Thyroid gland (tissue), 4 donors: ENCODE measurements around the gene DDX3Y. TPM values are rescaled to one million over a fixed set of nuclear protein-coding genes. Genes with fewer than 3 reads are reported as not detected.
A peak's percentile ranks its signal among the peaks of the same experiment; 100 is the strongest.

Source experiments
- DNase-seq, 2 donors: peaks; one replicate each; pipeline ENCODE4 v3.0.0-alpha.2; 2019
- H3K27ac ChIP-seq, 3 donors: fragments of 200-600 bp; sonication (generic); 1 replicate in 2 of 3; 2 replicates in 1 of 3; pipeline ENCODE4 v1.5.1; 2016 to 2019; ENCODE audit warnings: mild to moderate bottlenecking in 1 of 3, moderate library complexity in 1 of 3
- H3K27me3 ChIP-seq: fragments of 200-600 bp; sonication (generic); one replicate; pipeline ENCODE4 v1.5.1; 2019
- H3K36me3 ChIP-seq, 2 donors: fragments of 200-600 bp; sonication (generic); one replicate each; pipeline ENCODE4 v1.5.1; 2016 to 2019
- H3K4me1 ChIP-seq, 2 donors: fragments of 200-600 bp; sonication (generic); one replicate each; pipeline ENCODE4 v1.5.1; 2017 to 2019
- H3K4me3 ChIP-seq, 3 donors: fragments of 200-600 bp; sonication (generic); replicated peaks in 1 of 3; 1 replicate in 2 of 3; 2 replicates in 1 of 3; pipeline ENCODE4 v1.5.1; 2016; ENCODE audit warnings: mild to moderate bottlenecking in 1 of 3
- H3K9me3 ChIP-seq: fragments of 200-600 bp; sonication (generic); one replicate; pipeline ENCODE4 v1.5.1; 2017
- CTCF ChIP-seq, 6 experiments: fragments of 200-600 bp in 3 of 6; fragments of 450-650 bp in 3 of 6; sonication (generic) in 3 of 6; IDR thresholded peaks; one replicate each; pipeline ENCODE4 v1.5.1; 2016 to 2019; ENCODE audit warnings: antibody characterized with exemption in 6 of 6, mild to moderate bottlenecking in 2 of 6, inconsistent platforms in 1 of 6, moderate library complexity in 1 of 6
- POLR2A ChIP-seq, 2 donors: fragments of 450-650 bp; IDR thresholded peaks; one replicate each; pipeline ENCODE4 v1.6.1; 2017; ENCODE audit warnings: antibody characterized with exemption in 2 of 2, mild to moderate bottlenecking in 2 of 2, moderate library complexity in 1 of 2
- WGBS, 2 donors: methylation state at CpG; one replicate each; pipeline ENCODE4 v1.1.5; 2017; 5-methylcytosine and 5-hydroxymethylcytosine counted together
- intact Hi-C: fragments of 100-400 bp; cut with DNase I; formaldehyde crosslinking; loops from one replicate; pipeline ENCODE4 v1.15.1; 2023
- total RNA-seq, 4 donors: library from RNA; depleted of rRNA; stranded (reverse); fragments of >200 nt; gene quantifications; one replicate each; pipeline ENCODE4 v1.2.3, GENCODE V29; 2016

DDX3Y gene
- total RNA-seq, 4 donors from 2014 or later, result 0.22 to 130 (median 36.3) TPM

GRCh38 chrY:12905895-12906294 is 1.2 kb downstream of the DDX3Y start:
- peak overlapping the region in 2 of 3 donors; percentile 39 to 83 for H3K4me3 ChIP-seq
- peak overlapping the region in 1 of 3 donors; percentile 99 for H3K27ac ChIP-seq
- no peaks in the 10 kb centered on the region for H3K9me3 ChIP-seq
- WGBS, 2 donors, result 1% methylated on average over 9 to 15 of the region's 15 CpGs
- no peaks in the 10 kb centered on the region for H3K4me1 ChIP-seq
- no peaks in the 10 kb centered on the region for H3K27me3 ChIP-seq
- intact Hi-C loops, result no loop called here
- TF ChIP-seq POLR2A (IDR thresholded peaks at IDR 0.05) (no peak), CTCF (IDR thresholded peaks at IDR 0.05) (no peak)
- DNase-seq, result peak in 1 of 2 donors; percentile 3
- no peaks in the 10 kb centered on the region for H3K36me3 ChIP-seq

DNA sequence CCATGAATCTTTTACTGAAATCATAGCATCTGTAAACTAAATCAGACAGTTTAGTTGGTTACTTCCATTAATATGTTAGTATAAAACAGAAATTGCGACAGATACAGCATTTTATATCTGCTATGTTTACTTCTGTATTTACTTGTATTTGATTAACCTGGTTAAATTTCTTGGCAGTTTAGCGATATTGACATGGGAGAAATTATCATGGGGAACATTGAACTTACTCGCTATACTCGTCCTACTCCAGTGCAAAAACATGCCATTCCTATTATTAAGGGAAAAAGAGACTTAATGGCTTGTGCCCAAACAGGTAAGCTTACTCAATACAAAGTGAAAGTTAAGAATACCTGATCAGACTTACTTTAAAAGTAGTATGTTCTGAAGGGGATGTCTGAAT is 8.9 kb downstream of the DDX3Y start:
- Histone ChIP-seq H3K36me3 (no peaks in the 10 kb centered on the region), H3K4me1 (no peaks in the 10 kb centered on the region), H3K27ac (no peak overlapping the region), H3K27me3 (no peaks in the 10 kb centered on the region), H3K9me3 (no peaks in the 10 kb centered on the region), H3K4me3 (no peak overlapping the region)
- TF ChIP-seq CTCF (IDR thresholded peaks at IDR 0.05) (no peak), POLR2A (IDR thresholded peaks at IDR 0.05) (no peak)
- DNase-seq, result no peak
- intact Hi-C loops, result no loop called here
- 98 to 100% methylated on average over 4 of the region's 4 CpGs for WGBS, 2 donors

DNA sequence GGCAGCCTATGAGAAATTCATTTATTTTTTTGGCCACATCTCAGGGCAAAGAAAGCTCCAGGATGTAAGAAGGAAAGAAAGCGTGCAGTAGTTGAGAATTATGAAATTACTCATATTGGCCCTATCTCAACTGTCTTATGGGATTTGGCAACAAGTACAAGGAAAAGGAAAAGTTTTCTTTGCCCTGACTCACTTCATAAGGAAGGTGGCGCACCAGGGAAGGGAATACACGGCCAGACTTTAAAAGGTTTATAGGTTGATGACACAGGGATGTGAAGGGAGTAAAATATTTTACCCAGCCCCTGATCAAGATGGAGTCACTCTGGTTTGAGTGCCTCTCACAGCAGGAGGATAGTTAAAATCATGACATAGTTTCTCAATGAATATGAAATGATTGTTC is 23.4 kb downstream of the DDX3Y start:
- no peak for TF ChIP-seq CTCF (IDR thresholded peaks at IDR 0.05)
- TF ChIP-seq POLR2A (IDR thresholded peaks at IDR 0.05), result no peak
- Histone ChIP-seq H3K27ac (no peak overlapping the region), H3K9me3 (no peaks in the 10 kb centered on the region), H3K27me3 (no peaks in the 10 kb centered on the region), H3K4me1 (no peaks in the 10 kb centered on the region), H3K36me3 (no peaks in the 10 kb centered on the region), H3K4me3 (no peak overlapping the region)
- DNase-seq, result no peak
- intact Hi-C loops, result no loop called here
- WGBS, 2 donors, result 66 to 68% methylated on average over 3 of the region's 3 CpGs

DNA sequence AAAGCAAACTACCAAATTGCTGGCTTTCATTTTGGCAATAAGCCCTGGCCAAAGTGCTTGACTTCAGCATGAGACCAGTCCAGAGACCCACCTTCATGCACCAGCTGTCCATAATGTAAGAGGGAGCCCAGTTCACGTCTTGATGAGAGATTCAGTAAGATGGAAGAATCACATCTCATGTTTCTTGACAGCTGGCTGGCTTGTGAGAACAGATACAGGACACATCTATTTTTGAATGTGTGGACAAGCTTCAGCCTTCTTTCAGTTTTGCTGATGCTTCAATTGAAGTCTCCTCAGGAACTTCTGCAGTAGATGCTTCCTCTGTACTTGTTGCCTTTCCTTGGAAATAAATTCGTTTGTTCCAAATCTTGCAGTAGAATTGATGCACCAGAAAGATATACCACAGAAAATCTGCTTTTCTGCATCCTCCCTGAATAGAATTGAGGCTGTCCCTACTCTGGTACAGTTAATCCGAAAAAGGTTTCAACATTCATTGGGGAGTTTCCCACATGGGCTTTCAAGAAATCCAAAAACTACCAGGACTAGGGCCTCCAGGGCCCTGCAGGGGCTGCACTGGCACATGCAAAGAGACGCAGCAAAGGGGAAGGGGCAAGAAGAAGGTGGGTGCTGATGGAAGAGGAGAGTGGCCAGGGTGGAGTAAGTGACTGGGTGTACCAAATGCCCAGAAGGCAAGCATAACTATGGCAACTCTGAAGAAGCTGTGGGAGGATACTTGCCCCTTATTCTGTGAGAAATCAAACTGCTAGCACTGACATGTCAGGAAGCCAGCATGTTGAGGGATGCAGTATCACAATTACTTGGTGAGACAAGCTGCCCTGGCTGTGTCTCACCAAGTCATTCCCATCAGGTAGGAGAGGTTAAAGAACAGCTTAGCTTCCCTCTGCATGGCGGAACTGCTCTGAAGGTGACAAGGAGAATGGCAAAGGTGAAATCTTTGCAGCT is 37.3 kb downstream of the DDX3Y start:
- intact Hi-C loops, result no loop called here
- Histone ChIP-seq H3K36me3 (no peaks in the 10 kb centered on the region), H3K27me3 (no peaks in the 10 kb centered on the region), H3K9me3 (no peaks in the 10 kb centered on the region), H3K4me3 (no peak overlapping the region), H3K27ac (no peak overlapping the region), H3K4me1 (no peaks in the 10 kb centered on the region)
- no peak for DNase-seq
- TF ChIP-seq CTCF (IDR thresholded peaks at IDR 0.05), result no peak
- TF ChIP-seq POLR2A (IDR thresholded peaks at IDR 0.05), result no peak
- 66 to 81% methylated on average over 4 of the region's 5 CpGs for WGBS, 2 donors

Other genes starting within 250 kb of the DDX3Y start
- 10 to 100 TPM in 2 of 4 donors, under 1 TPM in 1, not detected in 1; 0.13 to 59.9 (median 47.6) TPM for gene USP9Y, start 203.6 kb upstream of the DDX3Y start, total RNA-seq